ENCODE results near the gene PLAGL2. TPM values are rescaled to one million over a fixed set of nuclear protein-coding genes. Genes with fewer than 3 reads are reported as not detected.

Gene PLAGL2
- total RNA-seq, 1 experiment from 2014 or later, result 3.3 TPM

- no peaks in the 10 kb centered on the region for H3K4me1 ChIP-seq (replicated peaks)
- no peak overlapping the region for H3K4me3 ChIP-seq
- DNase-seq (ENCODE audit: low read depth in 1 of 2, low spot score in 2 of 2), result no peak
- H3K9me3 ChIP-seq (replicated peaks), result no peaks in the 10 kb centered on the region
- H3K27ac ChIP-seq, result no peak overlapping the region
- peaks cover 41% of the 10 kb centered on the region for H3K36me3 ChIP-seq
- H3K27me3 ChIP-seq (replicated peaks), result no peaks in the 10 kb centered on the region
Measured at GRCh38 chr20:32236819-32237218, 29.3 kb upstream of the PLAGL2 start.

- Histone ChIP-seq H3K36me3 (peaks cover 49% of the 10 kb centered on the region), H3K4me1 (replicated peaks) (no peaks in the 10 kb centered on the region), H3K9me3 (replicated peaks) (no peaks in the 10 kb centered on the region), H3K27ac (no peak overlapping the region), H3K4me3 (no peak overlapping the region), H3K27me3 (replicated peaks) (no peaks in the 10 kb centered on the region)
- DNase-seq (ENCODE audit: low read depth in 1 of 2, low spot score in 2 of 2), result no peak
Measured at GRCh38 chr20:32236048-32236533, 28.5 kb upstream of the PLAGL2 start.

GRCh38 chr20:32235331-32236047, 27.9 kb upstream of the PLAGL2 start:
- no peaks in the 10 kb centered on the region for H3K9me3 ChIP-seq (replicated peaks)
- peaks cover 53% of the 10 kb centered on the region for H3K36me3 ChIP-seq
- no peak overlapping the region for H3K4me3 ChIP-seq
- no peaks in the 10 kb centered on the region for H3K4me1 ChIP-seq (replicated peaks)
- H3K27me3 ChIP-seq (replicated peaks), result no peaks in the 10 kb centered on the region
- no peak for DNase-seq (ENCODE audit: low read depth in 1 of 2, low spot score in 2 of 2)
- H3K27ac ChIP-seq, result no peak overlapping the region

- DNase-seq (ENCODE audit: low read depth in 1 of 2, low spot score in 2 of 2), result no peak
- no peak overlapping the region for H3K27ac ChIP-seq
- H3K36me3 ChIP-seq, result peaks cover 64% of the 10 kb centered on the region
- no peaks in the 10 kb centered on the region for H3K4me1 ChIP-seq (replicated peaks)
- H3K4me3 ChIP-seq, result no peak overlapping the region
- H3K27me3 ChIP-seq (replicated peaks), result no peaks in the 10 kb centered on the region
- H3K9me3 ChIP-seq (replicated peaks), result no peaks in the 10 kb centered on the region
Measured at GRCh38 chr20:32234135-32234808, 26.7 kb upstream of the PLAGL2 start.

GRCh38 chr20:32233286-32233685, 25.7 kb upstream of the PLAGL2 start:
- no peaks in the 10 kb centered on the region for H3K27me3 ChIP-seq (replicated peaks)
- H3K9me3 ChIP-seq (replicated peaks), result no peaks in the 10 kb centered on the region
- no peak overlapping the region for H3K4me3 ChIP-seq
- H3K27ac ChIP-seq, result no peak overlapping the region
- H3K4me1 ChIP-seq (replicated peaks), result no peaks in the 10 kb centered on the region
- H3K36me3 ChIP-seq, result peaks cover 74% of the 10 kb centered on the region
- no peak for DNase-seq (ENCODE audit: low read depth in 1 of 2, low spot score in 2 of 2)

- no peak for DNase-seq (ENCODE audit: low read depth in 1 of 2, low spot score in 2 of 2)
- Histone ChIP-seq H3K27me3 (replicated peaks) (no peaks in the 10 kb centered on the region), H3K36me3 (peaks cover 78% of the 10 kb centered on the region), H3K9me3 (replicated peaks) (no peaks in the 10 kb centered on the region), H3K4me3 (no peak overlapping the region), H3K27ac (no peak overlapping the region), H3K4me1 (replicated peaks) (no peaks in the 10 kb centered on the region)
Measured at GRCh38 chr20:32232326-32232886, 24.9 kb upstream of the PLAGL2 start.

GRCh38 chr20:32231847-32232246, 24.3 kb upstream of the PLAGL2 start:
- Histone ChIP-seq H3K36me3 (peaks cover 84% of the 10 kb centered on the region), H3K4me1 (replicated peaks) (no peaks in the 10 kb centered on the region), H3K27ac (no peak overlapping the region), H3K9me3 (replicated peaks) (no peaks in the 10 kb centered on the region), H3K4me3 (no peak overlapping the region), H3K27me3 (replicated peaks) (no peaks in the 10 kb centered on the region)
- DNase-seq (ENCODE audit: low read depth in 1 of 2, low spot score in 2 of 2), result no peak

- H3K27me3 ChIP-seq (replicated peaks), result no peaks in the 10 kb centered on the region
- H3K36me3 ChIP-seq, result peaks cover 90% of the 10 kb centered on the region
- no peak for DNase-seq (ENCODE audit: low read depth in 1 of 2, low spot score in 2 of 2)
- no peaks in the 10 kb centered on the region for H3K4me1 ChIP-seq (replicated peaks)
- H3K27ac ChIP-seq, result no peak overlapping the region
- H3K9me3 ChIP-seq (replicated peaks), result no peaks in the 10 kb centered on the region
- no peak overlapping the region for H3K4me3 ChIP-seq
Measured at GRCh38 chr20:32231245-32231644, 23.7 kb upstream of the PLAGL2 start.

GRCh38 chr20:32230707-32231106, 23.2 kb upstream of the PLAGL2 start:
- peaks cover 87% of the 10 kb centered on the region for H3K36me3 ChIP-seq

GRCh38 chr20:32229251-32229747, 21.8 kb upstream of the PLAGL2 start:
- H3K27ac ChIP-seq, result no peak overlapping the region
- no peak overlapping the region for H3K4me3 ChIP-seq
- peaks cover 80% of the 10 kb centered on the region for H3K36me3 ChIP-seq
- H3K27me3 ChIP-seq (replicated peaks), result no peaks in the 10 kb centered on the region
- H3K9me3 ChIP-seq (replicated peaks), result no peaks in the 10 kb centered on the region
- no peak for DNase-seq (ENCODE audit: low read depth in 1 of 2, low spot score in 2 of 2)
- H3K4me1 ChIP-seq (replicated peaks), result no peaks in the 10 kb centered on the region

More at GRCh38 chr20:32230707-32231106, 23.2 kb upstream of the PLAGL2 start:
- DNase-seq (ENCODE audit: low read depth in 1 of 2, low spot score in 2 of 2), result no peak
- H3K4me3 ChIP-seq, result no peak overlapping the region
- no peaks in the 10 kb centered on the region for H3K4me1 ChIP-seq (replicated peaks)
- H3K9me3 ChIP-seq (replicated peaks), result no peaks in the 10 kb centered on the region
- H3K27ac ChIP-seq, result no peak overlapping the region
- no peaks in the 10 kb centered on the region for H3K27me3 ChIP-seq (replicated peaks)

GRCh38 chr20:32227744-32228688, 20.5 kb upstream of the PLAGL2 start:
- Histone ChIP-seq H3K4me3 (no peak overlapping the region), H3K9me3 (replicated peaks) (no peaks in the 10 kb centered on the region), H3K27ac (no peak overlapping the region), H3K36me3 (peaks cover 79% of the 10 kb centered on the region), H3K27me3 (replicated peaks) (no peaks in the 10 kb centered on the region), H3K4me1 (replicated peaks) (no peaks in the 10 kb centered on the region)
- no peak for DNase-seq (ENCODE audit: low read depth in 1 of 2, low spot score in 2 of 2)

GRCh38 chr20:32227306-32227705, 19.8 kb upstream of the PLAGL2 start:
- peaks cover 79% of the 10 kb centered on the region for H3K36me3 ChIP-seq
- no peak overlapping the region for H3K4me3 ChIP-seq
- no peak for DNase-seq (ENCODE audit: low read depth in 1 of 2, low spot score in 2 of 2)
- H3K9me3 ChIP-seq (replicated peaks), result no peaks in the 10 kb centered on the region
- H3K4me1 ChIP-seq (replicated peaks), result no peaks in the 10 kb centered on the region
- no peaks in the 10 kb centered on the region for H3K27me3 ChIP-seq (replicated peaks)
- no peak overlapping the region for H3K27ac ChIP-seq

GRCh38 chr20:32226391-32226790, 18.8 kb upstream of the PLAGL2 start:
- Histone ChIP-seq H3K9me3 (replicated peaks) (no peaks in the 10 kb centered on the region), H3K4me1 (replicated peaks) (no peaks in the 10 kb centered on the region)
- DNase-seq (ENCODE audit: low read depth in 1 of 2, low spot score in 2 of 2), result no peak

More at GRCh38 chr20:32226391-32226790, 18.8 kb upstream of the PLAGL2 start:
- peaks cover 72% of the 10 kb centered on the region for H3K36me3 ChIP-seq
- no peak overlapping the region for H3K27ac ChIP-seq
- H3K4me3 ChIP-seq, result no peak overlapping the region
- no peaks in the 10 kb centered on the region for H3K27me3 ChIP-seq (replicated peaks)

Measured in SJSA1 (cell line).